SK-N-SH treated with all-trans-retinoic acid at 6 μM for 48 hours (cell line): ENCODE data around the gene CCR4.

Experiments
- ARNTL ChIP-seq: fragments of 450-650 bp; formaldehyde crosslinking; IDR thresholded peaks from 2 replicates; pipeline ENCODE4 v1.5.0; 2020; ENCODE audit warnings: low read depth, mild to moderate bottlenecking, moderate library complexity, borderline replicate concordance
- POU6F1 ChIP-seq: fragments of 250-450 bp; sonication (Bioruptor Pico); IDR thresholded peaks from 2 replicates; pipeline ENCODE4 v1.8.0; 2021; ENCODE audit warnings: low read depth, mild to moderate bottlenecking, moderate library complexity, borderline replicate concordance
- PPARA ChIP-seq: fragments of 250-450 bp; sonication (Bioruptor Pico); IDR thresholded peaks from 2 replicates; pipeline ENCODE4 v1.5.0; 2020; ENCODE audit warnings: mild to moderate bottlenecking, borderline replicate concordance
- RARB ChIP-seq: fragments of 250-450 bp; sonication (Bioruptor Pico); IDR thresholded peaks from 2 replicates; pipeline ENCODE4 v1.8.0; 2021; ENCODE audit warnings: mild to moderate bottlenecking, moderate library complexity
- ZFP3 ChIP-seq: fragments of 250-450 bp; sonication (Bioruptor Pico); IDR thresholded peaks from 2 replicates; pipeline ENCODE4 v1.5.0; 2020; ENCODE audit warnings: mild to moderate bottlenecking, moderate library complexity

- TF ChIP-seq ARNTL (CRISPR knock-in tag) (no peak), RARB (CRISPR knock-in tag) (no peak), ZFP3 (CRISPR knock-in tag) (no peak), POU6F1 (no peak), PPARA (CRISPR knock-in tag) (no peak)
Observed at GRCh38 chr3:32951410-32951811, at the start of gene CCR4.
